Breast epithelium (tissue), 3 donors: Measurements from ENCODE around the gene TRERF1.

Experiments
- POLR2A ChIP-seq: fragments of 450-650 bp; IDR thresholded peaks from one replicate; pipeline ENCODE4 v1.6.1; 2016; ENCODE audit warnings: antibody characterized with exemption, mild to moderate bottlenecking, moderate library complexity
- TF ChIP-seq, protein P1 (sequence below), 3 donors: fragments of 450-650 bp; IDR thresholded peaks; one replicate each; pipeline ENCODE4 v1.5.1; 2016 to 2017; ENCODE audit warnings: antibody characterized with exemption in 3 of 3, mild to moderate bottlenecking in 3 of 3, moderate library complexity in 3 of 3

DNA sequence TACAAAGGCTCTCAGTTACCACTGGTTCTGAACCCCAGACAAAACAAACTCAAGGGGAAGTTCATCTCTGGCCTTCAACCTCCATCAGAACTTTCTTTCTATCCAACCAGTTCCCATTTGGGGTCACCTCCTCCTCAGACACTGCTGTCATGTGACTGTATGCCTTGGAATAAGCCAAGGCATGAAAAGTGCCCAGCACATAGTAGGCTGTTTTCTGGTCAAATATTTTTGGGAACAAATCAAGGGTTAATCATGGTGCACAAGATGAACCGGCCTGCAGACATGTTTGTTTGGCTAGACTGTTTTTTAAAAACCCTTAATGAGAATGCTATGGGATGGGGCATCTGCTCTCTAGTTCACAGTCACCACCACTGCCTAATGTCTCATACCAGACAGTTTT lies 185.2 kb downstream of the TRERF1 start:
- TF ChIP-seq, protein P1, sequence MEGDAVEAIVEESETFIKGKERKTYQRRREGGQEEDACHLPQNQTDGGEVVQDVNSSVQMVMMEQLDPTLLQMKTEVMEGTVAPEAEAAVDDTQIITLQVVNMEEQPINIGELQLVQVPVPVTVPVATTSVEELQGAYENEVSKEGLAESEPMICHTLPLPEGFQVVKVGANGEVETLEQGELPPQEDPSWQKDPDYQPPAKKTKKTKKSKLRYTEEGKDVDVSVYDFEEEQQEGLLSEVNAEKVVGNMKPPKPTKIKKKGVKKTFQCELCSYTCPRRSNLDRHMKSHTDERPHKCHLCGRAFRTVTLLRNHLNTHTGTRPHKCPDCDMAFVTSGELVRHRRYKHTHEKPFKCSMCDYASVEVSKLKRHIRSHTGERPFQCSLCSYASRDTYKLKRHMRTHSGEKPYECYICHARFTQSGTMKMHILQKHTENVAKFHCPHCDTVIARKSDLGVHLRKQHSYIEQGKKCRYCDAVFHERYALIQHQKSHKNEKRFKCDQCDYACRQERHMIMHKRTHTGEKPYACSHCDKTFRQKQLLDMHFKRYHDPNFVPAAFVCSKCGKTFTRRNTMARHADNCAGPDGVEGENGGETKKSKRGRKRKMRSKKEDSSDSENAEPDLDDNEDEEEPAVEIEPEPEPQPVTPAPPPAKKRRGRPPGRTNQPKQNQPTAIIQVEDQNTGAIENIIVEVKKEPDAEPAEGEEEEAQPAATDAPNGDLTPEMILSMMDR (IDR thresholded peaks at IDR 0.05) = no peak
- TF ChIP-seq POLR2A = no peak
